GM21717 (cell line): Measurements from ENCODE around the gene CHAF1A.

Experiments
- ATAC-seq: cut with Tn5 transposase; IDR thresholded peaks from one replicate; pipeline ENCODE4 v1.9.1; 2021; ENCODE audit warnings: mild to moderate bottlenecking, moderate library complexity; ENCODE audit not compliant: unreplicated experiment

CHAF1A gene

DNA sequence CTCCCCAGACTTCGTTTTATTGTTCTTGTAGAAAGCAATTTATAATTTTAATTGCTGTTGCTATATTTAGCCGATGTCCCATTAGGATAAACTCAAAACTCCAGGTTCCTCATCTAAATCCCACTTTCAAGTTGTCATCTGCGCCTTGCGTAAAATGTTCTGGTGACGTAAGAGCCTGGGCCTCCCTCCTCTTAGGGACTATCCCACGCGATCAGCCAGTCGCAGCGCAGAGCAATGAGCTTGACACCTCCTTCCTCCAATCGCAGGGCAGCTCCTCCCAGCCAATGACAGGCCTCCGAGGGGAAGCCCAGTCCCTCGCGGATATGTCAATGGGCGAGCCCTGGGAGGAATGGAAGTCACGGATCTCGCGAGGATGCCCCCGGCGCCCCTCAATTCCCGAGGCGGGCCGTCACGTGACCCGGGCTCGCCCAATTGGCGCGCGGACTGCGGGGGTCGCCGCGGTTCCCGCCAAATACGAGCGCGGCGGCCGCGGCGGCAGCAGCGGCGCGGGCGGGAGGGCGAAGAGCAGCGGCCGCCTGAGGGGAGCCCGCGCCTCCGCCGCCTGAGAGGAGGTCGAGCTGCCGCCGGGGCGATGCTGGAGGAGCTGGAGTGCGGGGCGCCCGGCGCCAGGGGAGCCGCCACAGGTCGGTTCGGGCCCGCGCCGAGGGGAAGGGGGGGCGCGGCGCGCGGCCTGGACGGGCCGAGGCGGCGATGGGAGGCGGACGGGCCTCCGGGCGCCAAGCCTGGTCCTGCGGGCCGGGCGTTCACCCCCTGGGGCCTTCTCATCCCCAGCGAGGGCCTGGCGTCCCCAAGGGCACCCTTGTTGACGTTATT, at the start of gene CHAF1A:
TSS of gene CHAF1A (plus strand) at position 470 of the 834 bp plus-strand sequence. CDS start at position 593, 123 bp downstream.
- peak; percentile 71 for ATAC-seq

- ATAC-seq: no peak
These were observed 49.7 kb upstream of the CHAF1A start for GRCh38 chr19:4352701-4353121.

GRCh38 chr19:4354282-4354681, 48.2 kb upstream of the CHAF1A start:
- no peak for ATAC-seq

- ATAC-seq: no peak
These were observed 47.5 kb upstream of the CHAF1A start for GRCh38 chr19:4354897-4355296.

GRCh38 chr19:4357095-4357797, 45.2 kb upstream of the CHAF1A start:
- no peak for ATAC-seq

DNA sequence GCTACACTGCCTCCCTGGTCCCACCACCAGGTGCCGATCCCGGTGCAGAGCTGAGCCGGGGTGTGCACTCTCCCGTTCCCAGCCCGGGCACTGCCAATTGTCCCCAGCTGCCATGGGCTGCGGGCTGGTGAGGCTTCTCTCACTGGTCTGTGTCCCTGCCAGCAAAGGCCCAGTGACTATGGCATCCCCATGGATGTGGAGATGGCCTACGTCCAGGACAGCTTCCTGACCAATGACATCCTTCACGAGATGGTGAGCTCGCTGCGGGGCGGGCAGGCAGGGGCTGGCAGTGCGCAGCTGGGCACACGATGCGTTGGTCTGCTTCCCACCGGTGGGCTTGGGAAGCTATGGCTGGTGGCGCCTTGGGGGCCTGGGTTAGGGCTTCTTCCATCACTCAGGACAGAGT, 44.5 kb upstream of the CHAF1A start:
- no peak for ATAC-seq

DNA sequence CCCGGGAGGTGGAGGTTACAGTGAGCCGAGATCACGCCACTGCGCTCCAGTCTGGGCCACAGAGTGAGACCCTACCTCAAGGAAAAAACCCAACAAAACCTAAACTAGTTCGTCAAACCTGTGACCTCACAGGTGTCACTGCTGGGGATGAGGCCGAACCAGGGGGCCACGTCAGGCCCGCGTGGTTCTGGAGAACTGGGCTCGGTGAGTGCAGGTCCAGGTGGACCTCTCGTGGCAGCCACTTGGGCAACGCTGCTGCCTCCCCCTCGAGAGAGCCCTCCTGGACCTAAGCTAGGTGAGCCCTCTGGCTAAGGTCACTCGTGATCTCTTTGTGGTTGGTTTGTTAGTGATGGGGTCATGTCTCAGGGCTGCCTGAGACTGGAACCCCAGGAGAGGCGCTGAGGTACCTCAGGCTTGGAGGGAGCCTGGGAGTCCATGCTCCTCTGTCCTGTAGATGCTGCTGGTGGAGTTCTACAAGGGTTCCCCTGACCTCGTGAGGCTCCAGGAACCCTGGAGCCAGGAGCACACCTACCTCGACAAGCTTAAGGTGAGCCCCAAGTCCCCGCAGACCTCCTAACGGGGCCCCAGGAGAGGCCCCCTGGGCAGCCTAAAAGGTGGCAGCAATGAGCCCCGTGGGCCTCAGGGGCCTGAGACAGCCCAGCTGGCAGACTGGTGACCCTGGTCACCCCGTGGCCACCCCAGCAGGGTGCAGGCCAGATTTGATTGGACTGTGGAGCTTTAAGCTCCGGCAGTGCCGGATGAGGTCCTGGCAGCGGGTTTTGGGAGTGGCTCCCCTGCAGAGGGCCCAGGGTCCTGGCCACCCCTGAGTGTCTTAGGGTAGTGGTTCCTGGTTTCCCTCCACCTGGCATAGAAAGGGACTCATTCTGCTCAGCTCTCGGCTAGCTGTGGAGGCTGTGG, 43.5 kb upstream of the CHAF1A start:
- ATAC-seq: no peak

DNA sequence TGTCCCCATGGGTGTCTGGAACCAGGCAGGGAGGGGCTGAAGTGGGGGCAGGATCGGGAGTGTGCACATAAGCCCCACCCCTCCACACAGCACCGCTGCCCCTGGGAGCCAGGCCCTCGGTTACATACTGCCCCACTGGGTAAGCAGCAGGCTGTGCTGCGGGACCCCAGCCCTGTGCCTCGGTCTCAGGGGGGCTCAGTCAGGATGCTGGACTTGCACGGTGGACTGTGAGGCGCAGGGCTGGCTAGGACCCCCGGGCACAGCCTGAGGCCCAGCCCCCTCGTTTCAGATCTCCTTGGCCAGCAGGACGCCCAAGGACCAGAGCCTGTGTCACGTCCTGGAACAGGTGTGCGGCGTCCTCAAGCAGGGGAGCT, 42.8 kb upstream of the CHAF1A start:
- ATAC-seq: no peak

DNA sequence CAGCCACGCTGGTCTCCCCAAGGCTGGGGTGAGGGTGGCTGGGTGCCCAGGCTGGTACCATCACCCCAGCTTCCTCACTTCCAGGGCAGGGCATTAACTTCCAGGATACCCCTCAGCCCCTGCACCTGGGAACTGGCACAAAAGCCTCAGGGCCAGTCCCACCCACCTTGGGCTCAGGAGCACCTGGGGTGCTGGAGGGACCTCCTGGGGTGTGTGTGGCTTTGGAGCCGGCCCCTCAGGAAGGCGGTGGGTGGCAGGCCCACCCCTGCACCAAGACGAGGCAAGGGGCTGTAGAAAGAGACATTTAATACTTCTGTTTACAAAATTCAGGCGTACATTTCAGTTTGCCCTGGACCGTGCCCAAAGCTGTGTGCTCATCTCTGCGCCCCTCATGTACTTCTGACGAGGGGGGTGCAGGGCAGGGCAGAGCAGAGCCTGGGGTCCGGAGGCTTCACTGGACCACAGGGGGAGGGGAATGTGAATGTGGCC, 42.3 kb upstream of the CHAF1A start:
- ATAC-seq: no peak

- no peak for ATAC-seq
These were observed 41.7 kb upstream of the CHAF1A start for GRCh38 chr19:4360641-4361151.

GRCh38 chr19:4361152-4362046, 41.0 kb upstream of the CHAF1A start:
- ATAC-seq: no peak

DNA sequence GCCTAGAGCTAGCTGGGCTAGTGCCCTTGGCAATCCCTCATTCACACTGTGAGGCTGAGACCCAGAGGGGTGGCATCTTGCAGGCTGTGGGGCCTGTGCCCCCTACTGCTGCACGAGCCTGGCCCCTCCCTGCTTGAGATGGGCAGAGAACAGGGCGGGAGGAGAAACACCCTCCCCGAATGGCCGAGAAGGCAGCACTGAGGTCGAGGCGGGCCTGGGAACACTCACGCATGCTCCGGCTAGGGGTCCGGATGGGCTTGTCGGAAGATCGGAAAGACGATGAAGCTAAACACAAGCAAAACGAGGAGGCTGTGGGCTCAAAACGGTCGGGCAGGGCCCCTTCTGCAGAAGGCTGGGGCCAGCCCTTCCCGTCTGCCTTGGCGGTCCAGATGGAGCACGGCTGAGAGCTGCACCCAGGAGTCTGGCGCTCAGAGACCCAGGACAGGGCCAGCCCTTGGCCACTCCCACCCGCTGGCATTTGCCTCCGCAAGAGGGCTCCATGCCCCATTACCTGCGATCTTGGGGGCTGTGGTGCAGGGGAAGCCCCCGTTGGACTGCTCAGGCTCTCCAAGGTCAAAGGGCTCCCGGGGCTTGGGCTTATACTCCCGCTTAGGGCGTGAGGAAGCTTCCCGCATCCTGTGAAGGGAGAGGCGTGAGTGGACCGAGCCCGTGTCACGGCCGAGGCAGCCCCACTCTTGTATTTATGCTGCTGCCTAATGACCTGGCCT, 40.2 kb upstream of the CHAF1A start:
- no peak for ATAC-seq

DNA sequence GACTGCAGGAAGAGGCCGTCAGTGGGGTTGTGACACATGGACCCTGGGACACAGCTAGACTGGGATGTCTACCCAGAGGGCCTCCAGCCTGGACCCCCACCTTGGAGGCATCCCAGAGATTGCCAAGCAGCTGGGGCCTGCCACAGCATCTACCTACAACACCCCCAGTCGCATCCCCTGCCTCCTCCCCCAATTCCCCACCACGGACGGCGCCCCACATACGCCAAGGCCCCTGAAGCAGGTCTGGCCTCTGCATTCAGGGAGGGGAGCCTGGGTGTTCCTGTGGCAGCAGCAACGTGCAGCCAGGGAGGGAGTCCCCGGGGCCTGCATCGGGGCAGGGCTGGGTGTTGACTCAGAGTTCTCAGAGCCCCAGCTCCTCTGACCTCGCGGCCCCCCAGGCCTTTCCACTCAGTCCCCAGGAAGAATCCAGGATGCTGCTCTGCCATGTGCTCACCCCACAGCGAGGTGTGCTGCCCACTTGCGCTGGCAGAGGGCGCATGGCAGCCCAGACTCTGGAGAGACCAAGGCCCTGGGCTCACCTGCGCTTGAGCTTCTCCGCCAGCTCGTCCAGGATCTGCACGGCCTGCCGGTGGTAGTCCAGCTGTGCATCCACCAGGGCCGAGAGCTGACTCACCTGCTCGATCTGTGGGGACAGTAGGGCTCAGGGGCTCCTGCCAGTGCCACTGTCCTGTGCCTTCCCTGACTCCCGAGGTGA, 39.5 kb upstream of the CHAF1A start:
- no peak for ATAC-seq

DNA sequence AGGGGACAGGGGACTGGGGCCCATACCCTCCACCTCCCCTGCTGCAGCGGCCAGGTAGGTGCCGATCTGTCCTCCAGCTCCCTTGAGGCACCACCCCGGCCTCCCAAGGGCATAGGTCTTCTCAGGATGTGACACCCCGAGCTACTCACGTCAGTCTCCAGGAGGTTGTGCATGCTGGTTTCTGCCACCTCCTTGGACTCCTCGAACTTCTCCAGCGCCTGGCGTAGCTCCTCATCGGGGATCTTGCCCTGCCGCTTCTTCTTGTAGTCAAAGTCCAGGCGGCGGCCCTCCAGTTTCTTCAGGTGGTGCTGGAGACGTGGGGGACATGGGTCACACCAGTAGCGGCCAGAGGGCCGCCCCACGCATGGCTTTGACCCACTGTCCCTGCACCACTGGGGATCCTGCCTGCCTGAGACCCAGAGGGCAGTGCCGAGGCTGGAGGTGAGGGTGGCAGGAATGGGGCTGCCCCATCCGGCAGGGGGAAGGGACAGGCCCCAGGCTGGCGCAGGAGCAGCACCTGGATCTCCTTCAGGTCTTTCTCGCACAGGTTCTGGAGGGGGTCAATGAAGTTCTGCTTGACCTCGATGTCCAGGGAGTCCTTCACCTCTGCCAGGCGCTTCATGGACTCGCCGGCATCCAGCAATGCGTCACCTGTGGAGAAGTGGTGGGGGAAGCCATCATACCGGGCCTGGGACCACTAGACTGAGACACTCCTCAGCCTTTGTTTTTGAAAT, 38.7 kb upstream of the CHAF1A start:
- no peak for ATAC-seq

DNA sequence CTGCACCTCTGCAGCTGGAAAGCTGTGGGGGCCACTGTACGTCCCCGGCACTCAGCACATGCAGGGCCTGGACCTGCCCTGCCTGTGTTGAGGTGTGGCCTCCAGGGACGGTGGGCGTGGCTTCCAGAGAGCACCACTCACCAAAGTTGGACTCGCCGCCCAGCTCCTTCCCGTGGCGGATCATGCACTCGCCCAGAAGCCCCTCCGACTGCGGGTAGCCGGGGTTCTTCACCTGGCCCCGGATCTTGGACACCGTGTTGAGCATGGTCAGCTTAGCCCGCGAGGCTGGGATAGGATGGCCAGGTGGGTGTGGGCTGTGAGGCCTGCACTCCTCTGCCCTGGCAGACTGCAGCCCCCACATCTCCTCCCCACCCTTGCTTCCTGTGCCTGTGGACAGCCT, 37.1 kb upstream of the CHAF1A start:
- no peak for ATAC-seq

GRCh38 chr19:4365791-4366665, 36.4 kb upstream of the CHAF1A start:
- ATAC-seq: no peak
